Measurements from ENCODE around the gene LYPD5.
"Not testable (repeated sequence)": the region's sequence is repeated elsewhere in the genome, so short reads cannot be mapped to it uniquely, and the experiment has no call there.

Gene LYPD5

GRCh38 chr19:43776286-43776685 lies 26.0 kb downstream of the LYPD5 start:
- DNase-seq = peak; percentile 75

GRCh38 chr19:43775299-43775890 lies 26.9 kb downstream of the LYPD5 start:
- DNase-seq = no peak

- DNase-seq = not testable (repeated sequence)
Observed at GRCh38 chr19:43774940-43775258, 27.3 kb downstream of the LYPD5 start.

GRCh38 chr19:43774103-43774939 lies 27.9 kb downstream of the LYPD5 start:
- no peak for DNase-seq

GRCh38 chr19:43773725-43774102 lies 28.5 kb downstream of the LYPD5 start:
- DNase-seq = no peak

- no peak for DNase-seq
Observed at GRCh38 chr19:43769256-43769655, 33.0 kb downstream of the LYPD5 start.

GRCh38 chr19:43768273-43769050 lies 33.8 kb downstream of the LYPD5 start:
- DNase-seq = no peak

- DNase-seq = no peak
Observed at GRCh38 chr19:43767818-43768217, 34.4 kb downstream of the LYPD5 start.

GRCh38 chr19:43767316-43767715 lies 34.9 kb downstream of the LYPD5 start:
- no peak for DNase-seq

GRCh38 chr19:43766755-43767043 lies 35.5 kb downstream of the LYPD5 start:
- DNase-seq = no peak

GRCh38 chr19:43765109-43765876 lies 37.0 kb downstream of the LYPD5 start:
- peak; percentile 78 for DNase-seq

- not testable (repeated sequence) for DNase-seq
Observed at GRCh38 chr19:43764684-43765083, 37.6 kb downstream of the LYPD5 start.

GRCh38 chr19:43763473-43763939 lies 38.7 kb downstream of the LYPD5 start:
- DNase-seq = no peak

- DNase-seq = no peak
Observed at GRCh38 chr19:43762814-43763213, 39.4 kb downstream of the LYPD5 start.

GRCh38 chr19:43760941-43761340 lies 41.3 kb downstream of the LYPD5 start:
- no peak for DNase-seq

GRCh38 chr19:43759515-43759914 lies 42.7 kb downstream of the LYPD5 start:
- no peak for DNase-seq

GRCh38 chr19:43755256-43755801 lies 46.9 kb downstream of the LYPD5 start:
- DNase-seq = peak; percentile 77

GRCh38 chr19:43754503-43755255 lies 47.6 kb downstream of the LYPD5 start, which contains the start of gene SMG9:
SMG9 (minus strand) TSS chr19:43754962; CDS start chr19:43750741, 4,221 bp downstream.
- DNase-seq = peak; percentile 98

GRCh38 chr19:43754253-43754502 lies 48.1 kb downstream of the LYPD5 start:
- no peak for DNase-seq

- DNase-seq = no peak
Observed at GRCh38 chr19:43752287-43752875, 49.9 kb downstream of the LYPD5 start.

GRCh38 chr19:43751466-43752220 lies 50.6 kb downstream of the LYPD5 start:
- DNase-seq = no peak
